ENCODE measurements around the gene PARD3B. TPM values are rescaled to one million over a fixed set of nuclear protein-coding genes. Genes with fewer than 3 reads are reported as not detected.

Gene PARD3B
- polyA plus RNA-seq, 1 donor, result 10.3 TPM

- no peak for DNase-seq
These were observed 110.4 kb downstream of the PARD3B start for GRCh38 chr2:204655626-204656025.

GRCh38 chr2:204657024-204657423 lies 111.7 kb downstream of the PARD3B start:
- no peak for DNase-seq

GRCh38 chr2:204662956-204663355 lies 117.7 kb downstream of the PARD3B start:
- DNase-seq, result no peak

- no peak for DNase-seq
These were observed 118.6 kb downstream of the PARD3B start for GRCh38 chr2:204663816-204664425.

- DNase-seq, result no peak
These were observed 119.4 kb downstream of the PARD3B start for GRCh38 chr2:204664708-204665121.

GRCh38 chr2:204665207-204665606 lies 119.9 kb downstream of the PARD3B start:
- DNase-seq, result no peak

- no peak for DNase-seq
These were observed 120.5 kb downstream of the PARD3B start for GRCh38 chr2:204665771-204666170.

- DNase-seq, result no peak
These were observed 122.7 kb downstream of the PARD3B start for GRCh38 chr2:204667990-204668389.

GRCh38 chr2:204669382-204669781 lies 124.1 kb downstream of the PARD3B start:
- no peak for DNase-seq

- no peak for DNase-seq
These were observed 124.8 kb downstream of the PARD3B start for GRCh38 chr2:204670124-204670523.

- no peak for DNase-seq
These were observed 125.5 kb downstream of the PARD3B start for GRCh38 chr2:204670756-204671155.

- DNase-seq, result no peak
These were observed 127.5 kb downstream of the PARD3B start for GRCh38 chr2:204672772-204673171.

- DNase-seq, result no peak
These were observed 128.6 kb downstream of the PARD3B start for GRCh38 chr2:204673877-204674276.

GRCh38 chr2:204678031-204678430 lies 132.8 kb downstream of the PARD3B start:
- no peak for DNase-seq

GRCh38 chr2:204680576-204680975 lies 135.3 kb downstream of the PARD3B start:
- DNase-seq, result no peak

GRCh38 chr2:204681412-204681811 lies 136.1 kb downstream of the PARD3B start:
- DNase-seq, result peak; percentile 32

GRCh38 chr2:204683384-204683783 lies 138.1 kb downstream of the PARD3B start:
- no peak for DNase-seq

- no peak for DNase-seq
These were observed 141.1 kb downstream of the PARD3B start for GRCh38 chr2:204686406-204686805.

- DNase-seq, result no peak
These were observed 142.5 kb downstream of the PARD3B start for GRCh38 chr2:204687776-204688175.

GRCh38 chr2:204691911-204692510 lies 146.7 kb downstream of the PARD3B start:
- peak; percentile 56 for DNase-seq

- DNase-seq, result no peak
These were observed 147.5 kb downstream of the PARD3B start for GRCh38 chr2:204692790-204693189.

- no peak for DNase-seq
These were observed 148.0 kb downstream of the PARD3B start for GRCh38 chr2:204693262-204693661.

- DNase-seq, result no peak
These were observed 150.2 kb downstream of the PARD3B start for GRCh38 chr2:204695506-204695905.

- no peak for DNase-seq
These were observed 150.8 kb downstream of the PARD3B start for GRCh38 chr2:204696124-204696523.
